Stimulated activated CD4-positive, alpha-beta T cell treated with anti-CD3 and anti-CD28 coated beads, Interleukin-2, amount 100 ng/mL, for 24 hours (primary cell): ENCODE data around the gene HSPA5.

Source experiments
- DNase-seq, 2 donors: peaks; one replicate each; pipeline ENCODE4 v3.0.0-alpha.2; 2020

Gene HSPA5

DNA sequence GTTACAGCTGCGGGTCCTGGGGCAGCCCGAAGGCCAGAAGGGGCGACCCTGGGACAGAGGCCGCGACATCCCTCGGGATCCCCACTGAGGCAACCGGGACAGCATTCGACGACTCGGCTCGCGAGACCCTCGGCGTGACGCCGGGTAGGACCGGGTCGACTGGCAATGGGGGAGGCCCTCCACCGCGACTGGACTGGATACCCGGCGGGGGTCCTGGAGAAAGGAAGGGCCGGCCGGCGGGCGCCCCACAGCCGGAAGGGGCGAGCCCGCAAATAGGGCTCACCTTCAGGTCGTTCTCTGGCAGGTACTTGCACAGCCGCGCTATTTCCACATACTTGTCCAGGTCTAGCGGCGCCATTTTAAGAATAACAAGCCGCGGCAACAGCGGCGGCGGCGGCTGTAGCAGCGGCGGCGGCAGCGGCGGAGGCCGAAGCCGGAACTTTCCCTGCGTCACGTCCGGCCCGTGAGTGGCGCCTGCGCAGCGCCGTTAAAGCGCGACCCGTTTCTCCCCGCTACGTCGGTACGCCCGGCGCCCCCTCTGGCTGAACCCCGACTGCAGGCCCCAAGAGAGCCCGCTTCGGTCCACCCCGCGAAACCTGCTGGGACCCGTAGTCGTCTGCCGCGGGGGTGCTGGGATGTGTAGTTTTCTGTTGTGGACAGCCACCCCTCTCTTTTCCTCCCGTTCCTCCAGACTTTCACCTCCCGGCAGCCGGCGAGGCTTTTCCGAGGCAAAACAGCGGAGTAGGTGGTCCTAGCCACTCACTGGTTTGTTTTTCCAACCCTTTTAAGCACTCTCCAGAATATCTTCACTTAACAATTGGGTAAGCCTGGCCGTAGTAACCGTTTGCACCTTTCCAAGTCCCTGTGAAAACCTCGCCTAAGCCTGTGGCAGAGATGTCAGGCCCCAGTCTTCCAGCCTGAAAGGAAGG lies 51.5 kb downstream of the HSPA5 start, which contains the start of gene PPP6C:
PPP6C (minus strand) TSS at position 443 of the 929 bp plus-strand sequence; CDS start at position 358, 85 bp downstream.
- DNase-seq = peak; percentile 98 to 99

- DNase-seq = peak; percentile 42 to 51
Measured at GRCh38 chr9:125189011-125189360, 52.2 kb downstream of the HSPA5 start.
